HCT116 (cell line): ENCODE data around the gene UXS1. TPM values are rescaled to one million over a fixed set of nuclear protein-coding genes. Genes with fewer than 3 reads are reported as not detected.

Source experiments
- ATAC-seq: fragments of 200-7000 bp; cut with Tn5 transposase; 2 replicates; pipeline ENCODE4 v1.9.1; 2020; ENCODE audit warnings: mild to moderate bottlenecking, moderate library complexity
- BruUV-seq: library from RNA; stranded (reverse); fragments of 400-500 nt; replicated peaks from 2 replicates; lab custom pipeline; 2021; lab: Mats Ljungman, UMichigan
- CTCF ChIA-PET: fragments of 300-600 bp; sonication (Branson Sonifier 250); formaldehyde crosslinking; loops from one replicate; lab custom pipeline; 2021; ENCODE audit warnings: antibody characterized with exemption; lab: Charles Lee
- POLR2A ChIA-PET: fragments of 300-600, 350-600 bp; sonication (Branson Sonifier 250); formaldehyde crosslinking; loops from one replicate; lab custom pipeline; 2021; ENCODE audit warnings: antibody characterized with exemption; lab: Charles Lee
- RAD21 ChIA-PET, 2 experiments: fragments of 300-600 bp; sonication (Branson Sonifier 250); formaldehyde crosslinking; loops; one replicate each; lab custom pipeline; 2023; ENCODE audit warnings: low total read pairs in 2 of 2; ENCODE audit not compliant: uncharacterized antibody in 2 of 2, unreplicated experiment in 2 of 2, low non-redundant PET in 1 of 2; lab: Charles Lee
- DNase-seq: peaks from one replicate; pipeline ENCODE4 v3.0.0-alpha.2; 2010; ENCODE audit warnings: low read depth, low spot score
- H2AFZ ChIP-seq: fragments of 200-600 bp; shearing (Covaris generic), sonication (generic); 2 replicates; pipeline ENCODE4 v1.6.1; 2017; ENCODE audit warnings: low read depth, mixed run types, mixed read lengths, antibody characterized with exemption, low read length; ENCODE audit not compliant: poor library complexity, severe bottlenecking
- H3K27ac ChIP-seq: 2 replicates; pipeline ENCODE4 v1.5.1; 2012; ENCODE audit warnings: low read depth, low read length
- H3K27me3 ChIP-seq: fragments of 200-600 bp; sonication (generic); 2 replicates; pipeline ENCODE4 v1.6.1; 2016; ENCODE audit warnings: mixed run types, low read length, mixed read lengths; ENCODE audit not compliant: insufficient read depth
- H3K36me3 ChIP-seq, 2 experiments: fragments of 200-500 bp in 1 of 2; fragments of 200-600 bp in 1 of 2; sonication (Bioruptor generic) in 1 of 2; sonication (generic) in 1 of 2; 2 replicates each; pipeline versions ENCODE4 v1.5.1 to v1.6.1; 2014 to 2016; ENCODE audit warnings: low read length in 2 of 2, inconsistent platforms in 1 of 2, mixed read lengths in 1 of 2, mixed run types in 1 of 2; ENCODE audit not compliant: insufficient read depth in 2 of 2, control insufficient read depth in 1 of 2
- H3K4me1 ChIP-seq, 2 experiments: fragments of 200-600 bp in 1 of 2; sonication (generic) in 1 of 2; 2 replicates each; pipeline versions ENCODE4 v1.5.1 to v1.6.1; 2012 to 2017; ENCODE audit warnings: low read length in 2 of 2, inconsistent platforms in 1 of 2, mild to moderate bottlenecking in 1 of 2, mixed read lengths in 1 of 2, mixed run types in 1 of 2, moderate library complexity in 1 of 2; ENCODE audit not compliant: insufficient read depth in 2 of 2, control insufficient read depth in 1 of 2
- H3K4me2 ChIP-seq: fragments of 200-600 bp; sonication (generic); 2 replicates; pipeline ENCODE4 v1.6.1; 2017; ENCODE audit warnings: mixed run types, low read length, mixed read lengths
- H3K4me3 ChIP-seq, 2 experiments: fragments of 200-600 bp in 1 of 2; sonication (generic) in 1 of 2; replicated peaks in 1 of 2; 2 replicates each; pipeline ENCODE4 v1.5.1; 2011 to 2016; ENCODE audit warnings: low read length in 2 of 2, control low read depth in 1 of 2, low read depth in 1 of 2, mild to moderate bottlenecking in 1 of 2, mixed read lengths in 1 of 2, mixed run types in 1 of 2
- H3K79me2 ChIP-seq: fragments of 200-600 bp; sonication (generic); 2 replicates; pipeline ENCODE4 v1.6.1; 2017; ENCODE audit warnings: mild to moderate bottlenecking, mixed run types, low read length, moderate library complexity, mixed read lengths; ENCODE audit not compliant: insufficient read depth
- H3K9ac ChIP-seq: fragments of 200-600 bp; sonication (generic); 2 replicates; pipeline ENCODE4 v1.6.1; 2016; ENCODE audit warnings: low read length, mixed read lengths
- H3K9me2 ChIP-seq: fragments of 200-600 bp; sonication (generic), shearing (Covaris generic); 2 replicates; pipeline ENCODE4 v1.6.1; 2017; ENCODE audit warnings: mixed run types, mild to moderate bottlenecking, moderate library complexity; ENCODE audit not compliant: insufficient read depth
- H3K9me3 ChIP-seq, 2 experiments: fragments of 200-500 bp in 1 of 2; fragments of 200-600 bp in 1 of 2; sonication (Bioruptor generic) in 1 of 2; sonication (generic) in 1 of 2; 2 replicates each; pipeline ENCODE4 v1.6.1; 2014 to 2017; ENCODE audit warnings: low read length in 2 of 2, mixed read lengths in 2 of 2, inconsistent platforms in 1 of 2, low read depth in 1 of 2, mild to moderate bottlenecking in 1 of 2, mixed run types in 1 of 2, moderate library complexity in 1 of 2; ENCODE audit not compliant: control insufficient read depth in 1 of 2, insufficient read depth in 1 of 2
- H4K20me1 ChIP-seq: fragments of 200-600 bp; sonication (generic), shearing (Covaris generic); 2 replicates; pipeline ENCODE4 v1.6.1; 2017; ENCODE audit warnings: mixed run types, mild to moderate bottlenecking, moderate library complexity; ENCODE audit not compliant: insufficient read depth
- CBX3 ChIP-seq: IDR thresholded peaks from 2 replicates; pipeline ENCODE4 v1.6.1; 2012; ENCODE audit warnings: low read depth
- CTCF ChIP-seq, 3 experiments: fragments of 200-600 bp in 1 of 3; sonication (generic) in 1 of 3; IDR thresholded peaks in 2 of 3; conservative IDR thresholded peaks in 1 of 3; 2 replicates each; pipeline ENCODE4 v1.5.1; 2012 to 2017; ENCODE audit warnings: low read depth in 2 of 3, low read length in 2 of 3, antibody characterized with exemption in 1 of 3, borderline replicate concordance in 1 of 3, control low read depth in 1 of 3, mild to moderate bottlenecking in 1 of 3, mixed read lengths in 1 of 3, mixed run types in 1 of 3, moderate library complexity in 1 of 3; ENCODE audit not compliant: insufficient read depth in 1 of 3
- EGR1 ChIP-seq: IDR thresholded peaks from 2 replicates; pipeline ENCODE4 v1.6.1; 2012; ENCODE audit warnings: low read depth
- ELF1 ChIP-seq: IDR thresholded peaks from 2 replicates; pipeline ENCODE4 v1.6.1; 2012; ENCODE audit warnings: low read depth, borderline replicate concordance
- EZH2 ChIP-seq: fragments of 200-600 bp; sonication (generic); IDR thresholded peaks from 2 replicates; pipeline ENCODE4 v1.6.1; 2017; ENCODE audit warnings: antibody characterized with exemption, mixed run types
- EZH2phosphoT487 ChIP-seq: fragments of 200-600 bp; IDR thresholded peaks from 2 replicates; pipeline ENCODE4 v1.6.1; 2018; ENCODE audit warnings: antibody characterized with exemption, borderline replicate concordance
- JUND ChIP-seq: IDR thresholded peaks from 2 replicates; pipeline ENCODE4 v1.6.1; 2012
- POLR2A ChIP-seq: IDR thresholded peaks from 2 replicates; pipeline ENCODE4 v1.7.0; 2011; ENCODE audit warnings: borderline replicate concordance; ENCODE audit not compliant: insufficient read depth, insufficient read length; ENCODE audit errors: extremely low read depth
- POLR2AphosphoS5 ChIP-seq: IDR thresholded peaks from 2 replicates; pipeline ENCODE4 v1.6.1; 2011; ENCODE audit warnings: mild to moderate bottlenecking, low read depth, low read length, moderate library complexity
- RAD21 ChIP-seq: IDR thresholded peaks from 2 replicates; pipeline ENCODE4 v1.6.1; 2012; ENCODE audit warnings: low read depth, mild to moderate bottlenecking
- REST ChIP-seq: IDR thresholded peaks from 2 replicates; pipeline ENCODE4 v1.6.1; 2012; ENCODE audit warnings: low read depth
- SIN3A ChIP-seq: IDR thresholded peaks from 2 replicates; pipeline ENCODE4 v1.6.1; 2012; ENCODE audit warnings: low read depth
- SP1 ChIP-seq: IDR thresholded peaks from 2 replicates; pipeline ENCODE4 v1.6.1; 2012; ENCODE audit warnings: low read depth
- YY1 ChIP-seq: IDR thresholded peaks from 2 replicates; pipeline ENCODE4 v1.6.1; 2011; ENCODE audit warnings: low read length, low read depth, moderate library complexity, mild to moderate bottlenecking; ENCODE audit not compliant: insufficient replicate concordance; ENCODE audit errors: extremely low read depth
- ZBTB33 ChIP-seq: IDR thresholded peaks from 2 replicates; pipeline ENCODE4 v1.6.1; 2011; ENCODE audit warnings: mild to moderate bottlenecking, low read length, moderate library complexity; ENCODE audit not compliant: insufficient replicate concordance; ENCODE audit errors: extremely low read depth
- ZFX ChIP-seq: fragments of 450-650 bp; IDR thresholded peaks from 2 replicates; pipeline ENCODE4 v1.6.1; 2017
- ZNF274 ChIP-seq: fragments of 200-500 bp; sonication (Bioruptor generic); IDR thresholded peaks from 2 replicates; pipeline ENCODE4 v1.6.1; 2014; ENCODE audit warnings: mild to moderate bottlenecking, low read depth, low read length, inconsistent platforms
- intact Hi-C: fragments of 100-400 bp; cut with micrococcal nuclease; formaldehyde crosslinking; loops from 2 replicates; pipeline ENCODE4 v1.10.0; 2022
- total RNA-seq: library from RNA; stranded (reverse); gene quantifications from one replicate; pipeline ENCODE4 v1.2.1, GENCODE V29; 2021; ENCODE audit not compliant: unreplicated experiment

The UXS1 gene
- total RNA-seq, 1 experiment from 2014 or later: 45.7 TPM

- Histone ChIP-seq H3K79me2 (peaks cover 80% of the 10 kb centered on the region), H3K9me3 (no peaks in the 10 kb centered on the region), H3K4me3 (no peak overlapping the region), H3K9me2 (no peaks in the 10 kb centered on the region), H3K4me2 (no peak overlapping the region), H3K27ac (no peak overlapping the region), H3K36me3 (no peaks in the 10 kb centered on the region), H3K9ac (no peak overlapping the region), H3K4me1 (no peaks in the 10 kb centered on the region), H4K20me1 (no peaks in the 10 kb centered on the region), H3K27me3 (no peaks in the 10 kb centered on the region), H2AFZ (no peak overlapping the region)
- BruUV-seq: no TSS peak
- ATAC-seq (no peak), DNase-seq (no peak)
- TF ChIP-seq YY1 (no peak), REST (no peak), SIN3A (no peak), POLR2AphosphoS5 (no peak), CTCF (IDR thresholded peaks at IDR 0.05 in 2 of 3, conservative IDR thresholded peaks at IDR 0.05 in 1 of 3; ENCODE audit: borderline replicate concordance in 1 of 3, insufficient read depth in 1 of 3, low read depth in 2 of 3, low read length in 2 of 3) (no peak), ZNF274 (no peak), EGR1 (no peak), EZH2 (no peak), CBX3 (no peak), ZBTB33 (no peak), ZFX (no peak), JUND (no peak), ELF1 (no peak), SP1 (no peak), RAD21 (no peak), EZH2phosphoT487 (no peak), POLR2A (no peak)
- RAD21 ChIA-PET: no interaction called here
- intact Hi-C loops: no loop called here
- POLR2A ChIA-PET: no interaction called here
- CTCF ChIA-PET: no interaction called here
Observed at GRCh38 chr2:106180602-106181001, 13.5 kb downstream of the UXS1 start.
